HAP-1 (cell line): ENCODE measurements around the gene HIBCH.
"Not testable (repeated sequence)": the region's sequence is repeated elsewhere in the genome, so short reads cannot be mapped to it uniquely, and the experiment has no call there.

ENCODE experiments used
- DNase-seq, 2 experiments: peaks; one replicate each; pipeline ENCODE4 v3.0.0-alpha.2; 2016 to 2020; ENCODE audit warnings: low spot score in 2 of 2
- H3K27me3 ChIP-seq: fragments of 250-450 bp; sonication (Bioruptor Pico); 2 replicates; pipeline ENCODE4 v1.5.1; 2020; ENCODE audit warnings: low read depth, mild to moderate bottlenecking, moderate library complexity
- H3K36me3 ChIP-seq: fragments of 250-450 bp; sonication (Bioruptor Pico); replicated peaks from 2 replicates; pipeline ENCODE4 v1.5.1; 2020; ENCODE audit warnings: mild to moderate bottlenecking
- H3K4me1 ChIP-seq: fragments of 250-450 bp; sonication (Bioruptor Pico); 2 replicates; pipeline ENCODE4 v1.5.1; 2020; ENCODE audit warnings: mild to moderate bottlenecking
- H3K4me3 ChIP-seq: fragments of 250-450 bp; sonication (Bioruptor Pico); 2 replicates; pipeline ENCODE4 v1.5.1; 2020; ENCODE audit warnings: mild to moderate bottlenecking, moderate library complexity
- H3K9me3 ChIP-seq: fragments of 250-450 bp; sonication (Bioruptor Pico); 2 replicates; pipeline ENCODE4 v1.5.1; 2020; ENCODE audit warnings: mild to moderate bottlenecking, moderate library complexity
- in situ Hi-C: fragments of 300-500 bp; cut with MboI; formaldehyde crosslinking; loops from 3 replicates; pipeline ENCODE4 v1.14.3; 2020; ENCODE audit warnings: low sequenced_read_pairs, inconsistent platforms, mixed read lengths

The HIBCH gene

DNA sequence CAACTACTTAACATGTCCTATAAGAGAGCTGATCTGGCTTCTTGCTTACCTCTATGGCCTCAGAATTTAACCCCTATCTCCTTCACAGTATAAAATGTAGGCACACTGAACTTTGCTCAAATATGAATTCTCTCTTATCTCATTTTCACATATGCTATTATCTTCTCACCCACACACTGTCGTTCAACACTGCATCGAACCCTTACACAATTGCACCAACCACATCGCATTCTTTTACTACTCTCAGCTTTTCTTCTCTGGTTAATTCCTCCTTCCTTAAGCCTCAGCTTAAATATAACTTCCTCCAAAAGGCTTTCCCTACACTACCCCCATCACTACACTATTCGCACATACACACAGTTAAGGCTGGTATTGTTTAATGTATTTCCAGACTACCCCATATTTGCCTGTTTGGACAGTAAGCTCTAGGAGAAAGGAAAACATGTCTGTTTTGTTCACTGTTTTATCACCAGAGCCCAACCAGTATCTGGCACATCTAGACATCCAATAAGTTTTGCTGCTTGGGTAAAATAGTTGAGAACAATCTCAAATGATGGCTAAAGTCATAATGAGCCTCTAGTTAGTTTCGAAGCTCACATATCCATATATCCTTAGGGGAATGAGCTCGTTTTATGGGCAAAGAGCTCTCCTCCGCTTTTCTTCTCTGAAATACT, 47.7 kb downstream of the HIBCH start:
- Histone ChIP-seq H3K27me3 (no peaks in the 10 kb centered on the region), H3K4me3 (no peak overlapping the region), H3K9me3 (no peaks in the 10 kb centered on the region), H3K4me1 (no peaks in the 10 kb centered on the region), H3K36me3 (no peaks in the 10 kb centered on the region)
- DNase-seq, result no peak
- in situ Hi-C loops, result no loop called here

DNA sequence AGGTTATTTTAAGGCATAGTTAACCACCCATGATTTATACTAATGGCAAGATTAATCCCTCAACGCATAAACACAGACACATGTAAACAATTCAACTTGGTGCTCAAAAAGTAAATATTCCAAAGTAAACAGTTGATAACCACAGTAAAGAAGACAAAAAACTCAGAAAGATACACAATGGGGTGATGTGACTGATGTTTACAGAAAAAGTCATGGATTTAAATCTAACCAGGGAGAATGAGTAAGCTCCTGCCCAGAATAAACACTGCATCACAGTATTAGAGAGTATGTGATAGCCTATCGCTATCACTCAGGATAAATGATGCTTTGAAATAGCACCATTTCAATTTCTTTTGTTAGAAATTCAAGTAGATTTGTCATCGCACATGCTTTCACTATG, 49.3 kb downstream of the HIBCH start:
- no peak overlapping the region for H3K4me3 ChIP-seq

DNA sequence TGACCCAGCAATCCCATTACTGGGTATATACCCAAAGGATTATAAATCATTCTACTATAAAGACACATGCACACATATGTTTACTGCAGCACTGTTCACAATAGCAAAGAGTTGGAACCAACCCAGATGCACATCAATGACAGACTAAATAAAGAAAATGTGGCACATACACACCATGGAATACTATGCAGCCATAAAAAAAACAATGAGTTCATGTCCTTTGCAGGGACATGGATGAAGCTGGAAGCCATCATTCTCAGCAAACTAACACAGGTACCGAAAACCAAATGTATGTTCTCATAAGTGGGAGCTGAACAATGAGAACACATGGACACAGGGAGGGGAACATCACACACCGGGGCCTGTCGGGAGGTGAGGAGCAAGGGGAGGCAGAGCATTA, 49.9 kb downstream of the HIBCH start:
- in situ Hi-C loops, H3K27me3 ChIP-seq, DNase-seq, H3K9me3 ChIP-seq, H3K4me1 ChIP-seq, H3K4me3 ChIP-seq, H3K36me3 ChIP-seq: not testable (repeated sequence)

More for the DNA sequence above, 49.3 kb downstream of the HIBCH start:
- Histone ChIP-seq H3K27me3 (no peaks in the 10 kb centered on the region), H3K9me3 (no peaks in the 10 kb centered on the region), H3K4me1 (no peaks in the 10 kb centered on the region), H3K36me3 (no peaks in the 10 kb centered on the region)
- DNase-seq, result no peak
- in situ Hi-C loops, result no loop called here

DNA sequence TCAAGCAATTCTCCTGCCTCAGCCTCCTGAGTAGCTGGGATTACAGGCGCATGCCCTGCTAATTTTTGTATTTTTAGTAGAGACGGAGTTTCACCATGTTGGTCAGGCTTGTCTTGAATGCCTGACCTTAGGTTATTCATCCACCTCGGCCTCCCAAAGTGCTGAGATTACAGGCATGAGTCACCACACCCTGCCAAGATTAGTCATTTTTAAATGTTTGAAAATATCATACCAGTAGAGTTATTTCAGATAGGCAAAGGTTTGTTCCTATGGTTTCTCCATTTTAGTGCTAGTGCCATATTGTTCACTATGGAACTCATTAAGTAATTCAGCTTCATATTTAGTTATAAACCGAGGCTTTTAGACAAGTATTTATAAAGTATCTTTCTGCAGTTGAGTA, 52.3 kb downstream of the HIBCH start:
- no peaks in the 10 kb centered on the region for H3K9me3 ChIP-seq
- H3K4me1 ChIP-seq, result no peaks in the 10 kb centered on the region
- H3K4me3 ChIP-seq, result no peak overlapping the region
- no peaks in the 10 kb centered on the region for H3K27me3 ChIP-seq
- in situ Hi-C loops, result no loop called here
- H3K36me3 ChIP-seq, result no peaks in the 10 kb centered on the region
- DNase-seq, result no peak

DNA sequence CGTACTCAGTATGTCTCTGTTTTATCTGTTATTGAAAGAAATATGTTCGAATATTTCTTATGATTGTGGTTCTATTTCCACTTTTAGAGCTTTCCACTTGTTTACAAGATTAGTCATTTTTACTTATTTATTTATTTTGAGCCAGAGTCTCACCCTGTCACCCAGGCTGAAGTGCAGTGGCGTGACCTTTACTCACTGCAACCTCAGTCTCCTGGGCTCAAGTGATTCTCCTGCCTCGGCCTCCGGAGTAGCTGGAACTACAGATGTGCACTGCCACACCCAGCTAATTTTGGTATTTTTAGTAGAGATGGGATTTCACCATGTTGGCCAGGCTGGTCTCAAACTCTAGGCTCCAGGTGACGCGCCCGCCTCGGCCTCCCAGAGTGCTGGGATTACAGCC, 53.3 kb downstream of the HIBCH start:
- Histone ChIP-seq H3K27me3 (no peaks in the 10 kb centered on the region), H3K36me3 (no peaks in the 10 kb centered on the region), H3K9me3 (no peaks in the 10 kb centered on the region), H3K4me1 (no peaks in the 10 kb centered on the region), H3K4me3 (no peak overlapping the region)
- no peak for DNase-seq
- in situ Hi-C loops, result no loop called here

DNA sequence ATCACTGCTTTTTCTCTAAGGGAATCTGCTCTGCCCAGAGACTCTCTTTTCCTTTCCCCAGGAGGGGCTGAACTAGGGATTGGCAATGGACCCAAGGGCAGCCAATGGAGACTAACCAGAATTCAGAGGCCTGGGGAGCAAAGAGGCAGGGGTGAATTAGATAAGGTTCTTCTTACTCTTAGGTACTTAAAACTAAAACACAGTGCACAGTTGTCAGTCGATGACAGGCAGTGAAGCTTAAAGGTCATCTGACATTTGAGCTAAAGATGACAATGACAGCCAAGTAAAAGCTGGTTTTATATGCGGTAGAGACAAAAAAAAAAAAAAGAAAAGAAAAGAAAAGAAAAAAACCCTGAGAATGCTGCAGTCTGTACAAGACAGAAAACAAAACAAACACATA, 57.8 kb downstream of the HIBCH start:
- no peaks in the 10 kb centered on the region for H3K27me3 ChIP-seq
- H3K9me3 ChIP-seq, result no peaks in the 10 kb centered on the region
- in situ Hi-C loops, result no loop called here
- no peaks in the 10 kb centered on the region for H3K4me1 ChIP-seq
- no peak overlapping the region for H3K4me3 ChIP-seq
- DNase-seq, result no peak
- peaks cover 24% of the 10 kb centered on the region for H3K36me3 ChIP-seq

DNA sequence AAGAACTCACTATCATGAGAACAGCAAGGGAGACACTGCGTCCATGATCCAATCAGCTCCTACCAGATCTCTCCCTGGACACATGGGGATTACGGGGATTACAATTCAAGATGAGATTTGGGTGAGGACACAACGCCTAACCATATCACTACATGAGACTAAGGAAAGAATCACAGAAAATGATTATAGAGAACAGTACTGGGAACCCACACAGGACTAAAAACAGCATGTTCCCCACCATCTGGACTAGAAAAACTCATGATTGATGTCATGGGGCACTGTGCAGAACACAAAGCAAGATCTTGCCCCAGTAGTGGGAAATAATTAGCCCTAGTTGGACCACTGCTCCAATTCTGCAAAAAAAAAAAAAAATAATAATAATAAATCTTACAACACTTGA, 63.5 kb downstream of the HIBCH start:
- H3K4me3 ChIP-seq, result no peak overlapping the region
- in situ Hi-C loops, result no loop called here
- no peak for DNase-seq
- peaks cover 31% of the 10 kb centered on the region for H3K36me3 ChIP-seq
- H3K4me1 ChIP-seq, result no peaks in the 10 kb centered on the region
- H3K9me3 ChIP-seq, result no peaks in the 10 kb centered on the region; the same call in 1 of the 2 replicates
- H3K27me3 ChIP-seq, result no peaks in the 10 kb centered on the region

DNA sequence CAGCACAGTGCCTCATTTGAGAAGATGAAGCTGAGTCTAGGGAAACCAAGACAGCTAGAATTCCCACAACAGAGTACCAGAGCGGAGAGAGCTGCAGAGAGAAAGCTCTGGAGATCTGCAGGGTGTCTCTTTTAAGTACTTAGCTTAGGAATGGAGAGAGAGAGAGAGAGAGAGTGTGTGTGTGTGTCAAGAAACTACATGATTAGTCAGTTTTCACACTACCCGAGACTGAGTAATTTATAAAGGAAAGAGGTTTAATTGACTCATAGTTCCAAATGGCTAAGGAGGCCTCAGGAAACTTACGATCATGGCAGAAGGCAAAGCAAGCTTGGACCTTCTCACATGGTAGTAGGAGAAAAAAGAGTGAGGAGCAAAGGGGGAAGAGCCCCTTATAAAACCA, 64.0 kb downstream of the HIBCH start:
- Histone ChIP-seq H3K27me3 (no peaks in the 10 kb centered on the region), H3K4me1 (no peaks in the 10 kb centered on the region), H3K9me3 (no peaks in the 10 kb centered on the region; the same call in 1 of the 2 replicates), H3K4me3 (no peak overlapping the region), H3K36me3 (peaks cover 35% of the 10 kb centered on the region)
- in situ Hi-C loops, result no loop called here
- DNase-seq, result no peak

DNA sequence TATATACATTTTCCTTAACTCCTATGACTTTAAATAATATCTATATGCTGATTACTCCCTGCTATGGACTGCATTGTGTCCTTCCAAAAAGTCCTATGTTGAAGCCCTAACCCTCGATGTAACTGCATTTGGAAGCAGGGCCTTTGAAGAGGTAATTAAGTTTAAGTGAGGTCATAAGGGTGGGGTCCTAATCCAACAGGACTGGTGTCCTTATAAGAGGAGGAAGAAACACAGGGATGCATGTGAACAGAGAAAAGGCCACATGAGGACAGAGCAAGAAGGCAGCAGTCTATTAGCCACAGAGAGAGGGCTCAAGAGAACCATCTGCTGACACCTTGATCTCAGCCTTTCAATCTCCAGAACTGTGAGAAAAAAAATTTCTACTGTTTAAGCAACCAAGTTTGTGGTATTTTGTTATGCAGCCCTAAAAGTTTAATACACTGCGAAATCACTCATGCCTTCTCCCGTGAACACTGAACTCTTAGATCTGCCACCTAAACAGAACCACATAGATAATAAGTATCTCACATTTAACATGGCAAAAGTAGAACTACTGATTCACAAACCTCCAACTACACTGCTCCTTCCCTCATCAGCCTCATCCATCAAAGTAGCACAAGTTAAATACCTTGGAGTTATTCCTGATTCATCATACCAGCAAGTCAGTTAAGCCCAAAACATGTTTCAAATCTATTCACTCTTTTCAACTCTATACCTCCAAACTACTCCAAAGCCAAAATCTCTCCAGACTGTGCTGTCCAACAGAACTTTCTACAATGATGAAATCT, 65.4 kb downstream of the HIBCH start:
- in situ Hi-C loops, result no loop called here
- no peaks in the 10 kb centered on the region for H3K27me3 ChIP-seq
- no peak overlapping the region for H3K4me3 ChIP-seq
- peaks cover 32% of the 10 kb centered on the region for H3K36me3 ChIP-seq
- no peaks in the 10 kb centered on the region for H3K4me1 ChIP-seq
- DNase-seq, result no peak
- no peaks in the 10 kb centered on the region; the same call in 1 of the 2 replicates for H3K9me3 ChIP-seq

DNA sequence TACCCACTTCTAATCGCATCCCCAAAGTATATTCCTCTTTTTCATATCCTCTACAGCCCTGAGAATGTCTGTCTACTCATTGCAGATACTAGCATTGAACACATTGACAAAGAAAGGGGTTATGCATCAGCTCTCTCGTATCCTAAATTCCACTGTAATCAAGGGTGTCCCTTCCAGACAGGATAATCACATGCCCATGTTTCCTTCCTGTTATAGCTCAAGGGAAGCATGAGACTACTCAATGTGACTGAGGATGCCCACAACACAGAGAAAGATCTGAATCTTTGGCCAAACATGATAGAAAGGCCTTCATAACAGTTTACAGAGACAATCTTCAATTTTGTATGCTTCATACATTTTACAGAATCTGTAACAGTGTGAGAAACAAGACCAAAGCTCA, 69.2 kb downstream of the HIBCH start:
- H3K36me3 ChIP-seq, result peaks cover 9% of the 10 kb centered on the region; the same call in 1 of the 2 replicates
- no peak for DNase-seq
- no peaks in the 10 kb centered on the region for H3K4me1 ChIP-seq
- H3K4me3 ChIP-seq, result no peak overlapping the region
- H3K27me3 ChIP-seq, result no peaks in the 10 kb centered on the region
- no peaks in the 10 kb centered on the region for H3K9me3 ChIP-seq
- in situ Hi-C loops, result no loop called here

DNA sequence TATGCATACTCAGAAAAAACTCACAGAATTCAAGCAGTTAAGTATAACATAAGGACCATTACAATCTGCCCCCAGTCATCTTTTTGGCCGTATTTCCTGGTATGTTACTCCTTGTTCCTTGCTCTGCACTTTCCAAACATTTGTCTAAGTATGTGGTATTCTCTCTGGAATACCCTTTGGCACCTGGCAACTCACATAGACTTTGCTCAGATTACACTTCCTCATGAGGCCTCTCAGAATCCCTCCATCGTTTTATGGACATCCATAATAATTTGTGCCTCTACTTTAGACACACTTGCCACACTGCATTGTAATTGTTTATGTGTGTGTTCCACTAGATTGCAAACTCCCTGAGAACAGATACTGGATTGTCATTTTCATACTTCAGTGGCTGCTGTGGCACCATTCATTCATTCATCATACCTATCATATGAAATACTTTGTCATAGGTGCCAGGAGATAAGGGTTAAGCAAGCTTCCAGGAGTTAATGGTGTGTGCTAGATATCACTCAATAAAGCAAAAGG, 84.0 kb downstream of the HIBCH start:
- DNase-seq, result no peak
- H3K4me3 ChIP-seq, result no peak overlapping the region
- H3K36me3 ChIP-seq, result 0 out of 2 replicates have a peak, but pooled peaks cover 3% of the 10 kb centered on the region
- H3K9me3 ChIP-seq, result no peaks in the 10 kb centered on the region
- no peaks in the 10 kb centered on the region for H3K27me3 ChIP-seq
- in situ Hi-C loops, result no loop called here
- no peaks in the 10 kb centered on the region for H3K4me1 ChIP-seq

DNA sequence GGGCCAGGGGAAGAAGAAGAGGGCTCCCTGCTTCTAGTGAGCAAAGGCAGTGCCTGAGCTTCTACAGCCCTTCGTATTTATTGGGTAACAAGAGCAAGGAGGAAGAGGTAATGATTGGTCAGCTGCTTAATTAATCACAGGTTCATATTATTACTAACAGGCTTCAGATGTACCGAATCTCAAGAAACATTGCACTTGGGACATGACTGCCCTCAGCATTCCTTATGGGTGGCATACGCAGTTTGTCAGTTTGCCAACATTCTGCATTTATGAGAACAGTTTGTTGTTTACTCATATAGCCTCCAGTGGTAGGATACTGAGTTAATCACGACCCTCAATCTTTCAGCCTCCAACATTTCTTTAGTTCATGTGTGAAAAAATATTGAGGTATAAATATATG, 84.5 kb downstream of the HIBCH start:
- no peaks in the 10 kb centered on the region for H3K4me1 ChIP-seq
- no peak overlapping the region for H3K4me3 ChIP-seq
- H3K9me3 ChIP-seq, result no peaks in the 10 kb centered on the region
- H3K36me3 ChIP-seq, result 0 out of 2 replicates have a peak, but pooled peaks cover 3% of the 10 kb centered on the region
- no peaks in the 10 kb centered on the region for H3K27me3 ChIP-seq
- no peak for DNase-seq
- in situ Hi-C loops, result no loop called here

DNA sequence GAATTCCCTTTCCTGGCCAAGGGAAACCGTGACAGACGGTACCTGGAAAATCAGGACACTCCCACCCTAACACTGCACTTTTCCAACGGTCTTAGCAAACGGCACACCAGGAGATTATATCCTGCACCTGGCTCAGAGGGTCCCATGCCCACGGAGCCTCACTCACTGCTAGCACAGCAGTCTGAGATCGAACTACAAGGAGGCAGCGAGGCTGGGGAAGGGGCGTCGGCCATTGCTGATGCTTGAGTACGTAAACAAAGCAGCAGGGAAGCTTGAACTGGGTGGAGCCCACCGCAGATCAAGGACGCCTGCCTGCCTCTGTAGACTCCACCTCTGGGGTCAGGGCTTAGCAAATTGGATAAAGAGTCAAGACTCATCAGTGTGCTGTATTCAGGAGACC, 95.6 kb downstream of the HIBCH start:
- in situ Hi-C loops, DNase-seq, H3K36me3 ChIP-seq, H3K27me3 ChIP-seq, H3K9me3 ChIP-seq, H3K4me3 ChIP-seq, H3K4me1 ChIP-seq: not testable (repeated sequence)

DNA sequence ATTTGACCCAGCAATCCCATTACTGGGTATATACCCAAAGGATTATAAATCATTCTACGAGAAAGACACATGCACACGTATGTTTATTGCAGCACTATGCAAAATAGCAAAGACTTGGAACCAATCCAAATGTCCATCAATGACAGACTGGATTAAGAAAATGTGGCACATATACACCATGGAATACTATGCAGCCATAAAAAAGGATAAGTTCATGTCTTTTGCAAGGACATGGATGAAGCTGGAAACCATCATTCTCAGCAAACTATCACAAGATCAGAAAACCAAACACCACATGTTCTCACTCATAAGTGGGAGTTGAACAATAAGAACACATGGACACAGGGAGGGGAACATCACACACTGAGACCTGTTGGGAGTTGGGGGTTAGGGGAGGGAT, 96.9 kb downstream of the HIBCH start:
- H3K4me1 ChIP-seq, H3K36me3 ChIP-seq, H3K9me3 ChIP-seq, H3K4me3 ChIP-seq, DNase-seq, H3K27me3 ChIP-seq, in situ Hi-C loops: not testable (repeated sequence)
